DND-41 (cell line): ENCODE measurements around the gene PNPLA8.
"Not testable (repeated sequence)": the region's sequence is repeated elsewhere in the genome, so short reads cannot be mapped to it uniquely, and the experiment has no call there.

Experiments used
- ATAC-seq: fragments of 200-7000 bp; cut with Tn5 transposase; 3 replicates; pipeline ENCODE4 v1.9.1; 2021; ENCODE audit warnings: low read depth; ENCODE audit not compliant: insufficient read depth
- DNase-seq: peaks from one replicate; pipeline ENCODE4 v3.0.0-alpha.2; 2020
- H2AFZ ChIP-seq: 2 replicates; pipeline ENCODE4 v1.6.0; 2012; ENCODE audit warnings: low read depth, low read length
- H3K27ac ChIP-seq: 2 replicates; pipeline ENCODE4 v1.5.1; 2012; ENCODE audit warnings: low read length, inconsistent platforms
- H3K27me3 ChIP-seq: fragments of 200-600 bp; sonication (generic); 2 replicates; pipeline ENCODE4 v1.6.0; 2012; ENCODE audit warnings: low read length, mild to moderate bottlenecking, inconsistent platforms; ENCODE audit not compliant: insufficient read depth, poor library complexity
- H3K36me3 ChIP-seq: 2 replicates; pipeline ENCODE4 v1.5.1; 2012; ENCODE audit warnings: low read length, inconsistent platforms; ENCODE audit not compliant: insufficient read depth
- H3K4me1 ChIP-seq: 2 replicates; pipeline ENCODE4 v1.5.1; 2012; ENCODE audit warnings: mild to moderate bottlenecking, low read length; ENCODE audit not compliant: insufficient read depth
- H3K4me2 ChIP-seq: 2 replicates; pipeline ENCODE4 v1.6.0; 2012; ENCODE audit warnings: mild to moderate bottlenecking, moderate library complexity, low read length, inconsistent platforms; ENCODE audit not compliant: insufficient read depth
- H3K4me3 ChIP-seq, 2 experiments: fragments of 200-600 bp in 1 of 2; shearing (Covaris generic) in 1 of 2; 2 replicates each; pipeline ENCODE4 v1.5.1; 2012 to 2016; ENCODE audit warnings: inconsistent platforms in 2 of 2, low read length in 2 of 2, mild to moderate bottlenecking in 2 of 2, low read depth in 1 of 2, moderate library complexity in 1 of 2
- H3K79me2 ChIP-seq: 2 replicates; pipeline ENCODE4 v1.6.0; 2012; ENCODE audit warnings: low read length, inconsistent platforms; ENCODE audit not compliant: insufficient read depth
- H3K9ac ChIP-seq: 2 replicates; pipeline ENCODE4 v1.6.0; 2012; ENCODE audit warnings: low read depth, mild to moderate bottlenecking, inconsistent platforms, low read length, moderate library complexity
- H3K9me3 ChIP-seq: 2 replicates; pipeline ENCODE4 v1.5.1; 2012; ENCODE audit warnings: low read length, moderate library complexity, mild to moderate bottlenecking, inconsistent platforms; ENCODE audit not compliant: insufficient read depth, severe bottlenecking
- H4K20me1 ChIP-seq: 2 replicates; pipeline ENCODE4 v1.6.0; 2012; ENCODE audit warnings: low read length; ENCODE audit not compliant: insufficient read depth
- EZH2 ChIP-seq: IDR thresholded peaks from 3 replicates; pipeline ENCODE4 v1.6.1; 2012; ENCODE audit warnings: borderline replicate concordance, low read depth, mild to moderate bottlenecking, moderate library complexity, low read length, inconsistent platforms; ENCODE audit not compliant: severe bottlenecking
- TF ChIP-seq, protein P1 (sequence below): IDR thresholded peaks from 2 replicates; pipeline ENCODE4 v1.5.1; 2012; ENCODE audit warnings: borderline replicate concordance, low read length, moderate library complexity, mild to moderate bottlenecking; ENCODE audit not compliant: poor library complexity, severe bottlenecking; ENCODE audit errors: extremely low read depth

Gene PNPLA8

GRCh38 chr7:108468246-108468645 lies 57.7 kb downstream of the PNPLA8 start:
- no peak for DNase-seq
- H3K9ac ChIP-seq: no peak overlapping the region
- no peak overlapping the region for H3K27ac ChIP-seq
- no peak overlapping the region for H3K4me3 ChIP-seq
- H3K36me3 ChIP-seq: no peaks in the 10 kb centered on the region
- TF ChIP-seq, protein P1, sequence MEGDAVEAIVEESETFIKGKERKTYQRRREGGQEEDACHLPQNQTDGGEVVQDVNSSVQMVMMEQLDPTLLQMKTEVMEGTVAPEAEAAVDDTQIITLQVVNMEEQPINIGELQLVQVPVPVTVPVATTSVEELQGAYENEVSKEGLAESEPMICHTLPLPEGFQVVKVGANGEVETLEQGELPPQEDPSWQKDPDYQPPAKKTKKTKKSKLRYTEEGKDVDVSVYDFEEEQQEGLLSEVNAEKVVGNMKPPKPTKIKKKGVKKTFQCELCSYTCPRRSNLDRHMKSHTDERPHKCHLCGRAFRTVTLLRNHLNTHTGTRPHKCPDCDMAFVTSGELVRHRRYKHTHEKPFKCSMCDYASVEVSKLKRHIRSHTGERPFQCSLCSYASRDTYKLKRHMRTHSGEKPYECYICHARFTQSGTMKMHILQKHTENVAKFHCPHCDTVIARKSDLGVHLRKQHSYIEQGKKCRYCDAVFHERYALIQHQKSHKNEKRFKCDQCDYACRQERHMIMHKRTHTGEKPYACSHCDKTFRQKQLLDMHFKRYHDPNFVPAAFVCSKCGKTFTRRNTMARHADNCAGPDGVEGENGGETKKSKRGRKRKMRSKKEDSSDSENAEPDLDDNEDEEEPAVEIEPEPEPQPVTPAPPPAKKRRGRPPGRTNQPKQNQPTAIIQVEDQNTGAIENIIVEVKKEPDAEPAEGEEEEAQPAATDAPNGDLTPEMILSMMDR: no peak
- no peak for TF ChIP-seq EZH2
- no peak for ATAC-seq
- no peak overlapping the region for H3K4me2 ChIP-seq
- no peaks in the 10 kb centered on the region for H3K79me2 ChIP-seq
- H2AFZ ChIP-seq: no peak overlapping the region
- peaks cover 10% of the 10 kb centered on the region for H3K4me1 ChIP-seq
- H4K20me1 ChIP-seq: no peaks in the 10 kb centered on the region
- no peaks in the 10 kb centered on the region for H3K9me3 ChIP-seq
- no peaks in the 10 kb centered on the region for H3K27me3 ChIP-seq

DNA sequence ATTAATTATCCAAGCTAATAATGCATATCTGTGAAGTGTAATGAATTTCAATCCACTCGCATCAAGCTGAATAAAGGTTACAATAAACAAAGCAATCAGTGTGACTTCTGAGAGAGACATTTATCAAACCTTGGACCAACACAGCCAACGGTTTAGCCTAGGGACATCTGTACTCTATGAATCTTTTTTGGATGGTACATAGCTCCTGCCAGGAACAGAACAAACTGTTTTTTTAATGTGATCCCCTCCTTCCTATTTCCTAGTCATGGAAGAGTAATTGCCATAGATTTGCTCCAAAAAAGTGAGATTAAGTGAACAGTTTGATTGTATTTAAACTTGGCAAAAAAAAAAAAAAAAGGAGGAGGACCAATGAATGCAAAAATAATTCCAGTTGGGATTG lies 58.5 kb downstream of the PNPLA8 start:
- TF ChIP-seq, protein P1: no peak
- no peak for TF ChIP-seq EZH2
- ATAC-seq: no peak

DNA sequence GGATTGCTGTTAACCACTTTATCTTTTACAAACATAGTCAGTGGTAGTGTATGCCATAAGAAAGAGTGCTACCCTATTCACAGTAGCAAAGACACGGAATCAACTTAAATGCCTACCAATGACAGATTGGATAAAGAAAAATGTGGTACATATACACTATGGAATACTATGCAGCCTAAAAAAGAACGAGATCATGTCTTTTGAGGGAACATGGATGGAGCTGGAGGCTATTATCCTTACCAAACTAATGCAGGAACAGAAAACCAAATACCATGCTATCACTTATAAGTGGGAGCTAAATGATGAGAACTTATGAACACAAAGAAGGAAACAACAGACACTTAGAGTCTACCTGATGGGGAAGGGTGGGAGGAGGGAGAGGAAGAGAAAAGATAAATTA lies 59.6 kb downstream of the PNPLA8 start:
- not testable (repeated sequence) for H3K79me2 ChIP-seq, H3K36me3 ChIP-seq, H3K9me3 ChIP-seq, H3K4me3 ChIP-seq, H4K20me1 ChIP-seq, ATAC-seq, H3K27me3 ChIP-seq, H3K9ac ChIP-seq, H3K27ac ChIP-seq, H2AFZ ChIP-seq, H3K4me2 ChIP-seq, DNase-seq
- H3K4me1 ChIP-seq: peaks cover 11% of the 10 kb centered on the region

More for the DNA sequence above, 58.5 kb downstream of the PNPLA8 start:
- Histone ChIP-seq H4K20me1 (no peaks in the 10 kb centered on the region), H2AFZ (no peak overlapping the region), H3K27me3 (no peaks in the 10 kb centered on the region), H3K4me2 (no peak overlapping the region), H3K4me3 (no peak overlapping the region), H3K9me3 (no peaks in the 10 kb centered on the region), H3K4me1 (peaks cover 11% of the 10 kb centered on the region), H3K36me3 (no peaks in the 10 kb centered on the region), H3K9ac (no peak overlapping the region), H3K27ac (no peak overlapping the region), H3K79me2 (no peaks in the 10 kb centered on the region)
- DNase-seq: no peak

DNA sequence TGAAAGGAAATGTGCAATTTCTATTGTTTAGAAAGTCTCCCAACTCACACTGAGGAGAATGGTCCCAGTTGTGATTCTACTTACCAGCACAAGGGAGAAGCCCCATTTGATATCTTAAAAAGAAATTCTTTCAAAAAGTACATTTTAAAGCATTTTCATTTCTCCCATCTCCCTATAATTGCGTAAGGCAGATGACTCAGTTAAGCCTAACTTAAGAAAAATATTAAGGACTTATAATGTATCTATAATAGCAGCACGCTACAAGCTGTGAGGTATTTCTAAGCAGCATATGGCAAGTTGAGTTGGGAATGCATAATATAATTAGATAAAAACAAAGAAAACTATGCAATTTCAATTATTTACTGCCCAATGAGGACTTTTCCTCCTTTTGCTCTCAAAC lies 61.2 kb downstream of the PNPLA8 start:
- ATAC-seq (no peak), DNase-seq (no peak)
- H3K4me2 ChIP-seq: no peak overlapping the region
- H3K27me3 ChIP-seq: no peaks in the 10 kb centered on the region
- H3K4me1 ChIP-seq: peaks cover 11% of the 10 kb centered on the region
- H3K27ac ChIP-seq: no peak overlapping the region
- H3K4me3 ChIP-seq: no peak overlapping the region
- no peak overlapping the region for H3K9ac ChIP-seq
- H3K36me3 ChIP-seq: no peaks in the 10 kb centered on the region
- no peak overlapping the region for H2AFZ ChIP-seq
- H3K79me2 ChIP-seq: no peaks in the 10 kb centered on the region
- H4K20me1 ChIP-seq: no peaks in the 10 kb centered on the region
- no peak for TF ChIP-seq EZH2
- TF ChIP-seq, protein P1: no peak
- no peaks in the 10 kb centered on the region for H3K9me3 ChIP-seq
